ENCODE data around the gene PC.

The PC gene

DNA sequence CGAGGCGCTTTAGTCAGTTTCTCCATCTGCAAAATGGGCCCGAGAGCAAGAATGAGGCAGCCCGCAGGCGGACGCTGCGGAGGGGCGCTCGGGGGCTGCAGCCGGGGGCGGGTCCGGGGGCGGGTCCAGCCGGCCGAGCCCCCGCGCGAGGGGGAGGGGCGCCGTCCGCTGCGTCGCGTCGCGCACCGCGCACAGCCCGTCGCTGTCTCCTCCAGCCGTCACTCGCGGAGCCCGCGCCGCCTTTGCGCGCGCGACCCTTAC, 282 bp downstream of the PC start:
- in situ Hi-C loops (cut with MboI; ENCODE audit: low sequenced_read_pairs), result no loop called here

- in situ Hi-C loops (cut with MboI; ENCODE audit: low sequenced_read_pairs), result no loop called here
Observed at GRCh38 chr11:66956689-66957290, 1.4 kb downstream of the PC start.

DNA sequence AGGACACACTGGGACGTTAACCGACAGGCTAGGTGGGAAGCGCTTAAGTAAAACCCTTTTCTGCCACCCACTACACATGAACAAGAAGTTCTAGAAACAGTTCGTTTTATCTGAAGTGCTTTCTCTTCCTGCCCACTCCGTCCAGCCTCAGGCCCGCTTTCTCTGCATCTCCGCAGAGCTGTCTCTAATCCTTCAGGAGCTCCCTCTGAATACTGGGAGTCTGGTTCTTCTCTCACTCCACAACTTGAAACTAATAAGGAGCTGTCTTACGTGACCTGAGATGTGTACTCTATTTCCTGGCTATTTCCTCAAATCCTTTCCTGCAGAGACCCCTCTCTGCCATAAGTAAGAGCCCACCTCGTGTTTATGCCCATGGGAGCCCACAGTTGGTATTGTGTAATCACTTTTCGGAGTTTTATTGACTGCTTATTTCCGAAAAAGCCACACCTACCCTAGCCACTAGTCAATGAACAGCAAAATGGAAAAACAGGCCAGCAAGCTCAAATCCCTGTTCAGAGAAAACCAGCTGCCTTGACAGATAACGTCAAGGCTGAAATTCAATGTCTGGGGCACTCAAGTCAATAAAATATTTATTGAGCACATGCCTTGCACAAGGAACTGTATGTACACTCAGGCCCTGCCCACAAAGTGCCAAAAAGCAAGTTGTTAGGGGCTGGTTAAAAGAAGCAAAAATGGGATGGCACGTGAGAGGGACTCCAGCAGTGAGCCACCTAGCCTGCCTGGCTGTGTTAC, 4.9 kb downstream of the PC start:
- in situ Hi-C loops (cut with MboI; ENCODE audit: low sequenced_read_pairs), result no loop called here

DNA sequence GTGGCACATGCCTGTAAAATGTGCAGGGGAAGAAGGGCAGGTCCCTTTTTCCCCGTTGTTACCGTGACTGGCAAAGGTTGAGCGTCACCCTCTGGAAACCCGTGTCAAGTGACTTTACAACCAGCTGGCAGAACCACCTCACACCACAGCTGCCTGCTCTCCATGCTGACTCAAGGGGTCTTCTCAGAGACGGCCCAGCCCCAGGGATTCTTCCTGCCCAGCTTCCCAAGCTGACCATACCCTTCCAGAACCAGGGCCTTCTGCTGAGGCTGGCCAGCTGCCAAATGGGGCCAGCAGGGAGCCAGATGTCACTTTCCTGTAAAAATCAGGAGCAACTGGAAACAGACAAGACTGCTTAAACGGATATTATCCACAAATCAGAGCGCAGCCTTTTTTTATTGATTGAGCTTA, 6.3 kb downstream of the PC start:
- in situ Hi-C loops (cut with MboI; ENCODE audit: low sequenced_read_pairs), result no loop called here

GRCh38 chr11:66951135-66951534, 7.0 kb downstream of the PC start:
- in situ Hi-C loops (cut with MboI; ENCODE audit: low sequenced_read_pairs), result no loop called here

GRCh38 chr11:66950112-66950535, 8.1 kb downstream of the PC start:
- in situ Hi-C loops (cut with MboI; ENCODE audit: low sequenced_read_pairs), result no loop called here

- in situ Hi-C loops (cut with MboI; ENCODE audit: low sequenced_read_pairs), result no loop called here
Observed at GRCh38 chr11:66938582-66939135, 19.5 kb downstream of the PC start.

DNA sequence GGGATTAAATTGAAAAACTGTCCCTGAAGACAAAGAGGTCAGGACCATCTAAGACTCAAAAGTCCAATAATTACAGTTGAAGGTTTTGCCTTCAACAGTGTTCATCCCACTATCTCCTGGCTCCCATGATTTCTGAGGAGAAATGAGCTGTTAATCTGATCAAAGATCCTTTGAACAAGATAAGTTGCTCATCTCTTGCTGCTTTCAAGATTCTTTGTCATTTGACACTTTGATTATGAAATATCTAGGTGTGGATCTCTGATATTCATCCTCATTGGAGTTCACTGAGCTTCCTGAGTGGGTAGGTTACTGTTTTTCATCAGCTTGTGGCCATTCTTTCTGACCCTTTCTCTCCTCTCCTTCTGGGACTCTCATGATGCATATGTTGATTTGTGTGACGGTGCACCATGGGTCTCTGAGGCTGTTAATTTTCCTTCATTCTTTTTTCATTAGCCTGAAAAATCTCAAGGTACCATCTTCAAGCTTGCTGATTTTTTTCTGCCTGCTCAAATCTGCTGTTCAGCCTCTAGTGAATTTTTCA, 20.9 kb downstream of the PC start:
- in situ Hi-C loops (cut with MboI; ENCODE audit: low sequenced_read_pairs), result no loop called here

- in situ Hi-C loops (cut with MboI; ENCODE audit: low sequenced_read_pairs), result no loop called here
Observed at GRCh38 chr11:66936311-66936711, 21.9 kb downstream of the PC start.

- in situ Hi-C loops (cut with MboI; ENCODE audit: low sequenced_read_pairs), result no loop called here
Observed at GRCh38 chr11:66934950-66935779, 23.0 kb downstream of the PC start.

- in situ Hi-C loops (cut with MboI; ENCODE audit: low sequenced_read_pairs), result no loop called here
Observed at GRCh38 chr11:66933531-66933930, 24.7 kb downstream of the PC start.

- in situ Hi-C loops (cut with MboI; ENCODE audit: low sequenced_read_pairs), result no loop called here
Observed at GRCh38 chr11:66932543-66932942, 25.6 kb downstream of the PC start.

DNA sequence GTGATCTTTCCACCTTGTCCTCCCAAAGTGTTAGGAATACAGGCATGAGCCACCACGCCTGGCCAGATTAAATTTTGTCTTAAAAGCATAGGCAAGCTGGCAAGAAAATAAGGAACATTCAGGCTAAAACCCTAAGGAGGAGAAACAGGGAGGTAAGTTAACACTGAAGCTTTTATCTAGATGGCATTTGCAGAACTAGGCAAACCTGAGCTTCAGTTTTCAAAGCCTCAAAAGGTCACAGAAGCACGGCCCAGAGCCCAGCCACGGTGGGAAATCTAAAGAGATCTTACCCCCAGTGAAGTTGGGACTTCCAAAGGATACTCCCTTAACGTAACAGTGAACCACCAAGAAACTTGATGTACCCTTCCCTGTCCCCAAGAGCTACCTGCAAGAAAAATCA, 28.4 kb downstream of the PC start:
- in situ Hi-C loops (cut with MboI; ENCODE audit: low sequenced_read_pairs), result no loop called here

GRCh38 chr11:66924272-66924671, 33.9 kb downstream of the PC start:
- in situ Hi-C loops (cut with MboI; ENCODE audit: low sequenced_read_pairs), result no loop called here

DNA sequence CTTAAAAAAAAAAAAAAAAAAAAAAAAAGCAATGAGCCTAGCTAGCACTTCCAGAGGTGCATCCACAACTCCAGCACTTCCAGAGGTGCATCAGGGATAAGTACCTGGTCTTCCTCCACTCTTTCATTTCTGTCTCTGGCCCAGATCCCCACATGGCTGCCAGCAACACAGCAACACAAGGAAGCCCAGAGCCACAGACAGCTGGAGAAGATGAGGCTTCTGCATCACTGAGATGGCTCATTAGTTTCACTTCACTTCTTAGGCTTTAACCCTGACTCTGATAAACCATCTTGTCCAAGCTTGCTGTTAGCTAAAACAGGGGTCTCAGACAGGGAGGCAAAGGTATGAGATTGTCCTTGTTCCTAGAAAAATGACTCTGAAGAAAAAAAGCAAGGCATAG, 35.6 kb downstream of the PC start:
- in situ Hi-C loops (cut with MboI; ENCODE audit: low sequenced_read_pairs), result no loop called here

GRCh38 chr11:66920978-66921784, 37.0 kb downstream of the PC start:
- in situ Hi-C loops (cut with MboI; ENCODE audit: low sequenced_read_pairs), result no loop called here

- in situ Hi-C loops (cut with MboI; ENCODE audit: low sequenced_read_pairs), result no loop called here
Observed at GRCh38 chr11:66919923-66920322, 38.3 kb downstream of the PC start.

DNA sequence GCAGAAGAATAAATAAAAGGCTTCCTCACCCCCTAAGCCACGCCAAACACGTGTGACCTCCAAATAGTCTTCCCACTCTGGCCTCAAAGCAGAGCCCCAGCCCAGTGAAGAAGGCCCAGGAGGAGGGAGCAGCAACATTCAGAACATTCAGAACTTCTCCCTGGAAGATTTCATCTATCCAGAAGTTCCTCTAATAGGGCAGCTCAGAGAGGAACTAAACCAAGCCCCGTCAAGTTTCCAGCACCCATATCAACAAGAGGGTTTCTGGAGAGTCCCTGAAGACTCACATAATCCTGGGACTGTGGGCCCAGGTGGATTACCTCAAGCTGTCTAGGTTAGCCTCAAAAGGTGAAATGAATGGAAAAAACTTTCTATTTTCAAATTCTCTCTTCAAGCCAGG, 39.4 kb downstream of the PC start:
- in situ Hi-C loops (cut with MboI; ENCODE audit: low sequenced_read_pairs), result no loop called here

DNA sequence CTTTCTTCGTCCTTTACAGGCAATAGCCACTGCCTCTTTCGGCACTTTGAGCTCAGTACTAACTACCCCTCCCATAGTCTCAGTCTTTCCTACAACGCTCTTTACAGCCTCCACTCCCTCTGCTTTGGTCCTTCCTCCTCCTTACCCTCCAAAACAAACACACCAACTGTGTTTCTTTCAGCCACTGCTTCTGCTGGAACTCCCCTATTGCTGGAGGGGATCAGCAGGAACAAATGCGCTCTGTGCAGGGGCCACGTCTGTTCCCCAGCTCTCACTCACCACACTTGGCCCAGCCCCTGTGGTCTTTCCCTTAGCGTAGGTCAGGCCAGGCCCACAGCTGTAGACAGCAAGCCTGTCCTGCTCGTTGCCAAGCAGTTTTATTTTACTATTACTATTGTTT, 42.3 kb downstream of the PC start:
- in situ Hi-C loops (cut with MboI; ENCODE audit: low sequenced_read_pairs), result no loop called here

GRCh38 chr11:66915046-66915832, 42.9 kb downstream of the PC start:
- in situ Hi-C loops (cut with MboI; ENCODE audit: low sequenced_read_pairs), result no loop called here

Measured in HL-60/S4 (cell line).